ENCODE data around the gene PARK7. TPM values are rescaled to one million over a fixed set of nuclear protein-coding genes. Genes with fewer than 3 reads are reported as not detected.

PARK7 gene
- total and polyA plus RNA-seq, 2 experiments from 2014 or later, result 178 to 679 TPM

- Histone ChIP-seq H3K27ac (ENCODE audit: low read depth) (peak overlapping the region; percentile 61; the same call in 1 of the 2 replicates), H3F3A (replicated peaks; ENCODE audit: low read depth) (peaks cover 9% of the 10 kb centered on the region; the same call in 1 of the 2 replicates), H3K36me3 (ENCODE audit: insufficient read depth) (no peaks in the 10 kb centered on the region), H4K20me1 (replicated peaks; ENCODE audit: insufficient read depth) (no peaks in the 10 kb centered on the region), H3K4me1 (ENCODE audit: insufficient read depth) (peaks cover 3% of the 10 kb centered on the region; the same call in 1 of the 2 replicates), H3K4me3 (no peak overlapping the region), H3K27me3 (ENCODE audit: insufficient read depth) (no peaks in the 10 kb centered on the region), H3K9me2 (ENCODE audit: insufficient read depth) (no peaks in the 10 kb centered on the region), H3K4me2 (no peak overlapping the region), H2AFZ (no peak overlapping the region), H3K79me2 (replicated peaks; ENCODE audit: insufficient read depth) (no peaks in the 10 kb centered on the region)
- DNase-seq (ENCODE audit: low spot score), result no peak
- Mint-ChIP-seq H3K9me3 (peaks cover 2% of the 10 kb centered on the region; the same call in 1 of the 3 replicates), H3K27ac (peak overlapping the region; percentile 57; the same call in 1 of the 2 replicates), H3K4me1 (peaks cover 17% of the 10 kb centered on the region), H3K27me3 (ENCODE audit: insufficient read depth, low read depth, poor library complexity) (peaks cover 3% of the 10 kb centered on the region), H3K36me3 (ENCODE audit: low read depth) (peaks cover 24% of the 10 kb centered on the region), H3K4me3 (no peak overlapping the region)
- no peak for ATAC-seq
- TF ChIP-seq ZNF331 (CRISPR knock-in tag; IDR thresholded peaks at IDR 0.05; ENCODE audit: low read depth) (no peak), CTCF (conservative IDR thresholded peaks at IDR 0.05; ENCODE audit: low read depth in 2 of 2) (no peak), EZH2 (IDR thresholded peaks at IDR 0.05; ENCODE audit: low read depth, unreplicated experiment) (no peak), ZNF114 (CRISPR knock-in tag; IDR thresholded peaks at IDR 0.05) (no peak), STAT1 (IDR thresholded peaks at IDR 0.05; ENCODE audit: unreplicated experiment) (no peak), POLR2AphosphoS5 (IDR thresholded peaks at IDR 0.05; ENCODE audit: low read depth) (no peak), CREB1 (CRISPR knock-in tag; IDR thresholded peaks at IDR 0.05; ENCODE audit: low read depth) (no peak), NANOG (IDR thresholded peaks at IDR 0.05; ENCODE audit: borderline replicate concordance) (no peak), ETS1 (IDR thresholded peaks at IDR 0.05) (no peak), JUNB (IDR thresholded peaks at IDR 0.05; ENCODE audit: unreplicated experiment) (no peak), EZH2phosphoT487 (IDR thresholded peaks at IDR 0.05; ENCODE audit: unreplicated experiment) (no peak)
- TF ChIP-seq, protein P1, sequence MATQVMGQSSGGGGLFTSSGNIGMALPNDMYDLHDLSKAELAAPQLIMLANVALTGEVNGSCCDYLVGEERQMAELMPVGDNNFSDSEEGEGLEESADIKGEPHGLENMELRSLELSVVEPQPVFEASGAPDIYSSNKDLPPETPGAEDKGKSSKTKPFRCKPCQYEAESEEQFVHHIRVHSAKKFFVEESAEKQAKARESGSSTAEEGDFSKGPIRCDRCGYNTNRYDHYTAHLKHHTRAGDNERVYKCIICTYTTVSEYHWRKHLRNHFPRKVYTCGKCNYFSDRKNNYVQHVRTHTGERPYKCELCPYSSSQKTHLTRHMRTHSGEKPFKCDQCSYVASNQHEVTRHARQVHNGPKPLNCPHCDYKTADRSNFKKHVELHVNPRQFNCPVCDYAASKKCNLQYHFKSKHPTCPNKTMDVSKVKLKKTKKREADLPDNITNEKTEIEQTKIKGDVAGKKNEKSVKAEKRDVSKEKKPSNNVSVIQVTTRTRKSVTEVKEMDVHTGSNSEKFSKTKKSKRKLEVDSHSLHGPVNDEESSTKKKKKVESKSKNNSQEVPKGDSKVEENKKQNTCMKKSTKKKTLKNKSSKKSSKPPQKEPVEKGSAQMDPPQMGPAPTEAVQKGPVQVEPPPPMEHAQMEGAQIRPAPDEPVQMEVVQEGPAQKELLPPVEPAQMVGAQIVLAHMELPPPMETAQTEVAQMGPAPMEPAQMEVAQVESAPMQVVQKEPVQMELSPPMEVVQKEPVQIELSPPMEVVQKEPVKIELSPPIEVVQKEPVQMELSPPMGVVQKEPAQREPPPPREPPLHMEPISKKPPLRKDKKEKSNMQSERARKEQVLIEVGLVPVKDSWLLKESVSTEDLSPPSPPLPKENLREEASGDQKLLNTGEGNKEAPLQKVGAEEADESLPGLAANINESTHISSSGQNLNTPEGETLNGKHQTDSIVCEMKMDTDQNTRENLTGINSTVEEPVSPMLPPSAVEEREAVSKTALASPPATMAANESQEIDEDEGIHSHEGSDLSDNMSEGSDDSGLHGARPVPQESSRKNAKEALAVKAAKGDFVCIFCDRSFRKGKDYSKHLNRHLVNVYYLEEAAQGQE (IDR thresholded peaks at IDR 0.05; ENCODE audit: unreplicated experiment), result no peak
- TF ChIP-seq, protein P2, sequence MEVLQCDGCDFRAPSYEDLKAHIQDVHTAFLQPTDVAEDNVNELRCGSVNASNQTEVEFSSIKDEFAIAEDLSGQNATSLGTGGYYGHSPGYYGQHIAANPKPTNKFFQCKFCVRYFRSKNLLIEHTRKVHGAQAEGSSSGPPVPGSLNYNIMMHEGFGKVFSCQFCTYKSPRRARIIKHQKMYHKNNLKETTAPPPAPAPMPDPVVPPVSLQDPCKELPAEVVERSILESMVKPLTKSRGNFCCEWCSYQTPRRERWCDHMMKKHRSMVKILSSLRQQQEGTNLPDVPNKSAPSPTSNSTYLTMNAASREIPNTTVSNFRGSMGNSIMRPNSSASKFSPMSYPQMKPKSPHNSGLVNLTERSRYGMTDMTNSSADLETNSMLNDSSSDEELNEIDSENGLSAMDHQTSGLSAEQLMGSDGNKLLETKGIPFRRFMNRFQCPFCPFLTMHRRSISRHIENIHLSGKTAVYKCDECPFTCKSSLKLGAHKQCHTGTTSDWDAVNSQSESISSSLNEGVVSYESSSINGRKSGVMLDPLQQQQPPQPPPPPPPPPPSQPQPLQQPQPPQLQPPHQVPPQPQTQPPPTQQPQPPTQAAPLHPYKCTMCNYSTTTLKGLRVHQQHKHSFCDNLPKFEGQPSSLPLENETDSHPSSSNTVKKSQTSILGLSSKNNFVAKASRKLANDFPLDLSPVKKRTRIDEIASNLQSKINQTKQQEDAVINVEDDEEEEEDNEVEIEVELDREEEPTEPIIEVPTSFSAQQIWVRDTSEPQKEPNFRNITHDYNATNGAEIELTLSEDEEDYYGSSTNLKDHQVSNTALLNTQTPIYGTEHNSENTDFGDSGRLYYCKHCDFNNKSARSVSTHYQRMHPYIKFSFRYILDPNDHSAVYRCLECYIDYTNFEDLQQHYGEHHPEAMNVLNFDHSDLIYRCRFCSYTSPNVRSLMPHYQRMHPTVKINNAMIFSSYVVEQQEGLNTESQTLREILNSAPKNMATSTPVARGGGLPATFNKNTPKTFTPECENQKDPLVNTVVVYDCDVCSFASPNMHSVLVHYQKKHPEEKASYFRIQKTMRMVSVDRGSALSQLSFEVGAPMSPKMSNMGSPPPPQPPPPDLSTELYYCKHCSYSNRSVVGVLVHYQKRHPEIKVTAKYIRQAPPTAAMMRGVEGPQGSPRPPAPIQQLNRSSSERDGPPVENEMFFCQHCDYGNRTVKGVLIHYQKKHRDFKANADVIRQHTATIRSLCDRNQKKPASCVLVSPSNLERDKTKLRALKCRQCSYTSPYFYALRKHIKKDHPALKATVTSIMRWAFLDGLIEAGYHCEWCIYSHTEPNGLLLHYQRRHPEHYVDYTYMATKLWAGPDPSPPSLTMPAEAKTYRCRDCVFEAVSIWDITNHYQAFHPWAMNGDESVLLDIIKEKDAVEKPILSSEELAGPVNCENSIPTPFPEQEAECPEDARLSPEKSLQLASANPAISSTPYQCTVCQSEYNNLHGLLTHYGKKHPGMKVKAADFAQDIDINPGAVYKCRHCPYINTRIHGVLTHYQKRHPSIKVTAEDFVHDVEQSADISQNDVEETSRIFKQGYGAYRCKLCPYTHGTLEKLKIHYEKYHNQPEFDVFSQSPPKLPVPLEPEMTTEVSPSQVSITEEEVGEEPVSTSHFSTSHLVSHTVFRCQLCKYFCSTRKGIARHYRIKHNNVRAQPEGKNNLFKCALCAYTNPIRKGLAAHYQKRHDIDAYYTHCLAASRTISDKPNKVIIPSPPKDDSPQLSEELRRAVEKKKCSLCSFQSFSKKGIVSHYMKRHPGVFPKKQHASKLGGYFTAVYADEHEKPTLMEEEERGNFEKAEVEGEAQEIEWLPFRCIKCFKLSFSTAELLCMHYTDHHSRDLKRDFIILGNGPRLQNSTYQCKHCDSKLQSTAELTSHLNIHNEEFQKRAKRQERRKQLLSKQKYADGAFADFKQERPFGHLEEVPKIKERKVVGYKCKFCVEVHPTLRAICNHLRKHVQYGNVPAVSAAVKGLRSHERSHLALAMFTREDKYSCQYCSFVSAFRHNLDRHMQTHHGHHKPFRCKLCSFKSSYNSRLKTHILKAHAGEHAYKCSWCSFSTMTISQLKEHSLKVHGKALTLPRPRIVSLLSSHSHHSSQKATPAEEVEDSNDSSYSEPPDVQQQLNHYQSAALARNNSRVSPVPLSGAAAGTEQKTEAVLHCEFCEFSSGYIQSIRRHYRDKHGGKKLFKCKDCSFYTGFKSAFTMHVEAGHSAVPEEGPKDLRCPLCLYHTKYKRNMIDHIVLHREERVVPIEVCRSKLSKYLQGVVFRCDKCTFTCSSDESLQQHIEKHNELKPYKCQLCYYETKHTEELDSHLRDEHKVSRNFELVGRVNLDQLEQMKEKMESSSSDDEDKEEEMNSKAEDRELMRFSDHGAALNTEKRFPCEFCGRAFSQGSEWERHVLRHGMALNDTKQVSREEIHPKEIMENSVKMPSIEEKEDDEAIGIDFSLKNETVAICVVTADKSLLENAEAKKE (CRISPR knock-in tag; IDR thresholded peaks at IDR 0.05), result no peak
These were observed 32.3 kb downstream of the PARK7 start for GRCh38 chr1:7993593-7994479.

All from GM23338 (cell line).